GM21360 (cell line): ENCODE data around the gene TARDBP.
"Not testable (repeated sequence)": the region's sequence is repeated elsewhere in the genome, so short reads cannot be mapped to it uniquely, and the experiment has no call there.

Source experiments
- ATAC-seq: cut with Tn5 transposase; IDR thresholded peaks from one replicate; pipeline ENCODE4 v1.9.1; 2021; ENCODE audit warnings: mild to moderate bottlenecking, moderate library complexity; ENCODE audit not compliant: unreplicated experiment

The TARDBP gene

DNA sequence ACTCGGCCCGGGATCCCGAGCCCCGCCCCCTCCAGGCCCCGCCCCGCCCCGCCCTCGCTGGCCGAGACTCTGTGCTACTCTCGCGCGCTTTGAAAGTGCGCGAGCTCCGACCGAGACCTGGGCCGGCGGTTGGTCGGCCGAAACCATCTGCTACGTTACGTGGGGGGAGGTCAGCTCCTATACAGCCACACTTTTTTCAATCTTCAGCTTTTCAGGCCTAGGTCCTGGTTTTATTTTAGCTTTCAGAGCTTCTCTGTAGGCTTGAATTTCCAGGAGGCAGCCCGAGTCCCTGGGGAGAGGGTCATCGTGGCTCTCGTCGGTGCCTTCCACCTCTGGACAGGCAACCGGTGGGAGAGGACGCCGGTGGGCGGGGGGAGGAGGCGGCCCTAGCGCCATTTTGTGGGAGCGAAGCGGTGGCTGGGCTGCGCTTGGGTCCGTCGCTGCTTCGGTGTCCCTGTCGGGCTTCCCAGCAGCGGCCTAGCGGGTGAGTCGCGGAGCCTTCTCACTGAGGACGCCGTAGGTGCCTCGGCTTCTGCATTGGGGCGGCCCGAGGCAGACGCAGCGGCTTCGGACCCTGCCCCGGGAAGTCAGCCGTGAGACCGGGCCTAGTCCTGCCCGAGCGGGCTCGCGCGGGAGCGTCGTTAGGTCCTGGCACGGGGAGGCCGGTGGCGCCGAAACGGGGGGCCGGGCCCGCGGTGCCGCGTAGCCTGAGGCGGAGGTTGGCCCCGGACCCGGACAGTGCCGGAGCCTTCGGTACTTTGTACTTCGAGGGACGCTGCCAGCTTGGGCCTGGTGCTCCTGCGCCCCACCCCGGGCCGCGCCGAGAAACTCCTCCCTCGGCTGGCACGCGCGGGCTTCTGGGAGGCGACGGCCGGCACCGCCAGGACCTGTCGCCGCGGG, at the start of gene TARDBP:
Gene TARDBP (plus strand): TSS at position 395 of the 900 bp plus-strand sequence. CDS start 1,074 bp downstream, outside the sequence.
- ATAC-seq, result peak; percentile 84

DNA sequence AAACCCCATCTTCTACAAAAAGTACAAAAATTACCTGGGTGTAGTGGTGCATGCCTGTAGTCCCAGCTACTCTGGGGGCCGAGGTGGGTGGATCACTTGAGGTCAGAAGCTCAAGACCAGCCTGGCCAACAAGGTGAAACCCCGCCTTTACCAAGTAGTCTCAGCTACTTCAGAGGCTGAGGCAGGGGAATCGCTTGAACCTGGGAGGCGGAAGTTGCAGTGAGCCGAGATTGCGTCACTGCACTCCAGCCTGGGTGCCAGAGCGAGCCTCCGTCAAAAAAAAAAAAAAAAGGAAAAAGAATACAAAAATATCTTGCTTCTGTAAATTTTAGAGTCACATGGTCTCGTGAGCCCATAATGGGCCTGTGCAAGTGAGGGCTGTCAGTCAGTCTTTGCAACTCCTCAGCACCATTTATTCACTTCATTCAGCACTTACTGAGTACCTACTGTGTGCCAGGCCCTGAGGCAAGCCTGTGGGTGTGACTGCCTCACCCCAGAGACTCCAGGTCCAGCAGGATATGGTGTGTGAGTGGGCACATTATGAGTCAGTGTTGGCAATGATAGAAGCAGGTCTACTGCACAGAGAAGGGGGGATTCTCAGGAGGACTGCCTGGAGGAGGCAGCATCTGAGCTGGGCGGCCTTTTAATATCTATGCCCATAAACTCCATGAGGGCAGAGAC, 46.8 kb upstream of the TARDBP start:
- no peak for ATAC-seq

DNA sequence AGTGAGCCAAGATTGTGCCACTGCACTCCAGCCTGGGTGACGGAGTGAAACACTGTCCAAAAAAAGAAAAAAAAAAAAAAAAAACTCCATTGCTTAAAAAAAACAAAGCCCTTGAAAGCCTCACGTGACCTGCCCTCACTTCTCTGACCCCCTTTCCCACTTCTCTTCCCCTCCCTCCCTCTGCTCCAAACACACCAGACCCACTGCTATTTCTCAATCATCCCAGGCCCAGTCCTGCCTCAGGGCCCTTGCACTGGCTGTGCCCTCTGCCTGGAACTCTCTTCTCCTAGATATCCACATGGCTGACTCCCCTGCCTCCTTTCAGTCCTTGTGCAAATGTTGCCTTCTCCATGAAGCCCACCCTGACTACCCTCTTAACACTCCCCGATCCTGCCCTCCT, 45.4 kb upstream of the TARDBP start:
- ATAC-seq, result no peak

DNA sequence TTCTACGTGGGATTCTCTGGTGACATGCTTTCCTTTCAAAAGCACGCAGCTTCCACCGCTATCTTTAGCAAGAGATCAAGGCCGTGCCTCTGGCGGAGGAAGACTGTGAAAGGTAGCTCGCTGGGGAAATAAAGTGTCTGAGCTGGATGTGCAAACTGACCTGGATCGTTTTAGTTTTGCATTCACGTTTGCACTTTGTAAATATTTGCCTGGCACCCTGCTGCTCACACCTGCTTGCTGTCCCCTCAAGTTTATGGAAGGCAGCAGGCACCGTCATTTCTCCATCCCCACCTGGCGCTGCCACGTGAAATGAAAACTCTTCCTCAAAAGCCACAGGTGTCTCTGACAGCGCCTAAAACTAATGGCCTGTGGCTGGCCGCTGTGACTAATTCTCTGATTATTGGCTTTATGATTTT, 44.0 kb upstream of the TARDBP start:
- ATAC-seq, result no peak

DNA sequence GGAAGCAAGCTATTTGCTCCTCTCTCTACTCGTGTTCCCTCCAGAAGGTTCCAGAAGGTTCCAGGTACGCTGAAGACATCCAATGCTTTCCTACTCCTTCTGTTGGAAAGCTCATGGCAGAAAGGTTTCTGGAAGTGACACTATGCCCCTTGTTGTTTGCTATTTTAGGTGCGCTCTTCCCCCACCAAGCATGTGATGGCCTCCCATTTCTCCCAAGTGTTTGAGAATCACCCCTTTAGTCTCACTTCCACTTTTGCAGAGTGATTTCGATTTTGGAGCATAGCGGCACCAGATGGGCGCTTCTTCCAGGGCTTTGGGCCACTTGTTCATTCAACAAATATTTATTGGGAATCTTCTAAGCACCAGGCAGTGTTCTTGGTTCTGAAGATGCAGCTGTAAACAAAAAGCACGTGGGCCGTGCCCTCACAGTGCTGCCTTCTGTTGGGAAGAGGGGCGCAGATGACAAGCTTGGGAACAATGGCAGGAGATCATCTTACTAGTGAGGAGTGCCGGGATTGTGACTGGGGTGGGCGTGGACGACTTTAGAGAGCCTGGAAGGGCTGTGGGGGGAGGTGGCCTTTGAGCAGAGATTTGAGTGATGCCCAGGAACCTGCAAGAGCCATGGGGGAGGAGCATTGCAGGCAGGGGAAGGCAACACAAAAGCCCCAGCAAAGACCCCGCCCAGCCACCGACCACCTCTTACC, 43.0 kb upstream of the TARDBP start:
- no peak for ATAC-seq

DNA sequence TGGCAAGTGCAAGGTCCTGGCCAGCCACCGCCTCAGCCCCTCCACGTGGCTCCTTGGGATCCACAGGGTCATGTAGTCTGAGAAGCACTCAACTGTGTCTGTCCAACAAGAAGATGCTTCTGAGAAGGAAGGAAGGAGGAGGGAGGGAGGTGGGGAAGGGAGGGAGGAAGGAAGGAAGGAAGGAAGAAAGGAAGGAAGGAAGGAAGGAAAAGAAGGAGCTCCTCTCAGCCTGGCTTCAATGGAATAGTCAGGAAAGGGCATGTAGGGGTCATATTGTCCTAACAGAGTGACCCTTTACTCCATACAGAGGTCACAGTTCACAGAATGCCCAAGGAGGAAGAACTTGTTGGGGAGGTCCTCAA, 42.5 kb upstream of the TARDBP start:
- ATAC-seq, result no peak

DNA sequence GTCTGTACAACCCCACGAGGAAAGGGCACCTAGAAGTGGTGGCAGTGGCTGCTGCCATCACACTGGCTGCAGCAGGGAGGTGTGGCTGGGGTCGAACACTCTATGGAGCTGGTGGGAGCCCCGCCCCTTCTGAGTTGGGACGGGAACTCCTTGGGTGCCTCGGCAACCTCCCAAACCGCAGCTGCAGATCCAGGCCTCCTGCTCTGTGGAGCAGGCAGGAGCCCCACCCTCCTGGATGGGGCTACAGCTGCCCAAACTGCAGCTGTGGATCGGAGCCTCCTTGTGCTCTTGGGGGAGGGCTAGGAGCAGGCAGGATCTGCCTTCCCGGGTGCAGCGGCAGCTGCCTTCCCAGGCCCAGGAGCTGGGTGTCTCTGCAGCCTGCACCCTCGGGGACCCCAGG, 38.9 kb upstream of the TARDBP start:
- no peak for ATAC-seq

DNA sequence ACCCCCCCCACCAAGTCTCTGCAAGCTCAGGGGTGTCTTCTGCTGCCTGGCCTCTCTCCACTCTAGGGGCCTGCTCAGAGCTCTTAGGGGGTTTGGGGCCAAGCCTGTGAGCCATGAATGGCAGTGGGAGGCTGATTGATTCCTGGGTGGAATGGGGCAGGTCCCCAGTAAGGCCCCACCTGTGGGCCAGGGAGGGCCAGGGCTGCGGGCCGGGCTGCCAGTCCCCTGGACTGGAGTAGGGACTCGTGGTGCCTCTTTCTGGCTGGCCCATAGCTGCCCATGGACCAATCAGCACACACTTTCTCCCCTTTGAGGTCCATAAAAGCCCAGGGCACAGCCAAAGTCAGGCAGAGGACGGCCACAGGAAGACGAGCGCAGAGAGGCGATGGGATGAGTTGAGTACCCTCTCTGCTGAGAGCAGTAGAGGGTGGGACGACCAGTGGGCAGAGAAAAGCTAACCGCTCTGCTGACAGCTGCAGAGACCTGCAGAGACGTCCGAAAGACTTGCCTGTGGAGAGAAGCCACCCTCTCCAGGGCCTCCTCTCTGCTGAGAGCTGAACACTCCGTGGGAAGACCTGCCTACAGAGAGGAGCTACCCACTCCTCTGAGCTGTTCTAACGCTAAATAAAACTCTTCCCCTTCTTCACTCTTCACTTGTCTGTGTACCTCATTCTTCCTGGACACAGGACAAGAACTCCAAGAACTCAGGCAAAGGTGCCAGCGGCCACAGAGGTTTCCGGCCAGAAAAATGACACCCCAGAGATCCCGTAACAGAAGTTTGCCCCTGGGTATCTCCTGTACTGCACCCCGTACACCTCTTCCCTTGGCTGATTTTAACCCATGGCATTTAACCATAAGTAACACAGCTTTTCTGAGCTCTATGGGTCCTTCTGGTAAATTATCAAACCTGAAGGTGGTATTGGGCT, 38.2 kb upstream of the TARDBP start:
- no peak for ATAC-seq

DNA sequence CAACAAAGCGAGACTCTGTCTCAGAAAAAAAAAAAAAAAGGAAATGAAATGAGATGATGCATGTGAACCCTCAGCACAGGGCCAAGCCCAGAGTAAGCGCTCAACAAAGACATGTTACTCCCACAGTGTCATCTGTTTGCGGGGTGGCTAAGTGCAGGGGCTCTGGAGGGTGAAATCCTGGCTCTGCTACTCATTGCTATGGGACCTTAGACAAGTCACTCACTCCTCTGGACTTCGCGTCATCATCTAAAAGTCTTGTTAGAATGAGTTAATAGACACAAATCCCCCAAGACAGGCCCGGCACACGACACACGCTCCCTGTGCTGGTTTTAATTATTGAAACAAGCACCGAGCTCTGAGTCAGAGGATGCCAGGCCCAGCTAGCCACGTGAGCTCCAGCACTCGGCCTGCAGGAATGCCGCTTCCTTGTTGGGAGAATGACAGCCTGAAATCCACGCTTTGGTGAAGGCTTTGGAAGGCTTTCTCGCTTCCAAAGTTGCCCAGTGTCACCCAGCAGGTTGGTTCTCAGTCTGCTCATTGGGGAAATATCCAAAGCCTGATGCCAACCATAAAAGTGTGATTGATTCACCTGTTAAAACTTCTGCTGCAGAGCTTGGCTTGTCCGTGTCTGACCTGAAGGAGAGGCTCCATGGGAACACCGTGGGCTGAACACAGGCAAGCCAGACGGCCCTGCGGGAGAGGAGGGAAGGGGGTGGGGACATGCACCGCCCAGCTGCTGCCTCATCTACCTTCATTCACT, 36.7 kb upstream of the TARDBP start:
- no peak for ATAC-seq

DNA sequence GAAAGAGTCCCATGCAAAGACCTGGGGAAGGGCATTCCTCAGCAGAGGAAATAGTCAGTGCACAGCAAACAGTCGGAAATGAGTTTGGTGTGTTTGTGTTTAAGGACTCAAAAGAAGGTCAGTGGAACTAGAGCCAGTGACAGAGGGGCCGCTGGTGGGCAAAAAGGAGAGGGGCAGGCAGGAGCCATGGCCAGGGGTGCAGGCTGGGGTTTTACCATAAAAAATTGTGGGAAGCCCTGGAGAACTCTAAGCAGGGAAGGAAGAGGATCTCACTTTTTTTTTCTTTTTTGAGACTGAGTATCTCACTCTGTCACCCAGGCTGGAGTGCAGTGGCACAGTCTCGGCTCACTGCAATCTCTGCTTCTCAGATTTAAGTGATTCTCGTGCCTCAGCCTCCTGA, 33.7 kb upstream of the TARDBP start:
- no peak for ATAC-seq

DNA sequence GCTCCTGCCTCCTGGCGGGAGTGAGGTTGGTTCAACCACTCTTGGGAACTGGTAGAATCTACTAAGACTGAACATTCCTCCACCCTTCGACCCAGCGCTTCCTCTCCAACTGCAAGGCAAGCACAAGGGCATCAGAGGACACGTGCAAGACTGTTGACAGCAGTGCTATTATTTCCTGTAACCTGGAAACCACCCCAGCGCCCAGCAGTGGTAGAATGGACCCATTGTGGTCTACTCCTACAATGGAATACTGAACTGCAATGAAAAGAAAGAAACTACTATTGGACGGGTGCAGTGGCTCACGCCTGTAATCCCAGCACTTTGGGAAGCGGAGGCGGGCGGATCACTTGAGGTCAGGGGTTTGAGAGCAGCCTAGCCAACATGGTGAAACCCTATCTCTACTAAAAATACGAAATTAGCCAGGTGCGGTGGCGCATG, 33.0 kb upstream of the TARDBP start:
- ATAC-seq, result no peak

DNA sequence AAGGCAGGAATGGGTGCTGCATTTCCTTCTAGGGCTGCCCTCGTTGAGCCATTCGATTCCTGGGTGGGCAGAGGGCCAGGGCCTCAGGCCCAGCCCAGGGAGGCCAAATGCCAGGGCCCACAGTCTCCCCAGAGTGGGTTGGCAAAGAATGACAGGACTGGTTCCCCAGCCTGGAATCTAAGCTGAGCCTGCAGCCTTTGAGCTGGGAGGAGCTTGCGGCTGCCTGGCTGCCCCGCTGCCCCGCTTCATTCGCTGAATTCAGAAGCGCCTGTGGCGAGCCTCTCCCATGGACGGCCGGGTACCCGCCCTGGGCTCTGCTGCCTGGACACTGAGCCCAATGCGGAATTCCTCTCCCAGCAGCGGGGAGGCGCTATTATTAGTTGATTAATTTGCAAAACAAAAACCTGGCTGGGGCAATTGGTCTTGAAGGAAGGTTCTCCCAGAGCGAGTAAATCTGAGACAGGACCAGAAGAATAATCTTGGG, 32.3 kb upstream of the TARDBP start:
- no peak for ATAC-seq

DNA sequence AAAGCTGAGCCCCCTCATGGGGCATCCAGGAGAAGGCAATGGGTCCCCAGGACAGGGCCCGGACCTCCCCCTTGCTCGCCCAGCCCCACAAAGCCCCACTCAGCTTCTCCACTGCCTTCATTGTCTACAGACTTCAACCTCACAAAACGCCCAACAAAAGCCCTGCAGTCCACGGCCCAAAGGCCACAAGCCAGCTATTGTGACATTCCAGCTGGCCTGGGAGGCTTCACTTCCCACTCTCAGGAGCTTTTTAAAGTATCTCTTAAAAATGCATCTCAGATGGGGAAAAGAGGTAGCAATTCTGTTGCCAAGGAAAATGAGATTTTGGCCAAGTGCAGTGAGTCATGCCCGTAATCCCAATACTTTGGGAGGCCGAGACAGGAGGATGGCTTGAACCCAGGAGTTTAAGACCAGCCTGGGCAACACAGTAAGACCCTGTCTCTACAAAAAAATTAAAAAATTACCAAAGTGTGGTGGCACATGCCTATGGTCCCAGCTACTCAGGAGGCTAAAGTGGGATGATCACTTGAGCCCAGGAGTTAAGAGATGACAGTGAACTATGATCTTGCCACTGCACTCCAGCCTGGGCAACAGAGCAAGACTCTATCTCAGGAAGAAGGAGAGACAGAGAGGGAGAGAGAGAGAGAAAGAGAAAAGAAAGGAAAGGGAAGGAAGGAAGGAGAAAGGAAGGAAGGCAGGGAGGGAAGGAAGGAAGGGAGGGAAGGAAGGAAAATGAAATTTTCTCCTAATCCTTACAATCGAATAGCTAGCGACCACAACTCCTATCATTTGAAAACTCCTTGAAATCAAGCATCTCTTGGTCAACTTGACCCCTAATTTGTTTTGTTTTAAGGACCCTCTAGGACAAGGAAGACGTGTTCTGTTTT, 31.4 kb upstream of the TARDBP start:
- ATAC-seq, result no peak

DNA sequence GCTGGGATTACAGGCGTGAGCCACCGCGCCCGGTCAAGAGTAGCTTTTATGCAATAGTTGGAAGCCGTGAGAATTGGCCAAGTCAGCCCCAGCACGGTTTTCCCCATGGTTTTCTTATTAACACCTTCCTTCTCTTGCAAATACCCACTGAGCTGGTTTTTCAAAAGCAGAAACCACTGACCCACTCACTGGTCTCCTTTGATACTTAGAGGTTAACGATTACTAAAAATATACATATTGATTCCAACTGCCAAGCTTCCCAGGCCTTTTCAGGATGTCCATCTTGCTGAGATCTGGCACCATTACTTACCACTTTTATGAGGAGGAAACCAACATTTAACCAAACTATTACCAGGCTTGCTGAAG, 25.9 kb upstream of the TARDBP start:
- ATAC-seq, result peak; percentile 29

DNA sequence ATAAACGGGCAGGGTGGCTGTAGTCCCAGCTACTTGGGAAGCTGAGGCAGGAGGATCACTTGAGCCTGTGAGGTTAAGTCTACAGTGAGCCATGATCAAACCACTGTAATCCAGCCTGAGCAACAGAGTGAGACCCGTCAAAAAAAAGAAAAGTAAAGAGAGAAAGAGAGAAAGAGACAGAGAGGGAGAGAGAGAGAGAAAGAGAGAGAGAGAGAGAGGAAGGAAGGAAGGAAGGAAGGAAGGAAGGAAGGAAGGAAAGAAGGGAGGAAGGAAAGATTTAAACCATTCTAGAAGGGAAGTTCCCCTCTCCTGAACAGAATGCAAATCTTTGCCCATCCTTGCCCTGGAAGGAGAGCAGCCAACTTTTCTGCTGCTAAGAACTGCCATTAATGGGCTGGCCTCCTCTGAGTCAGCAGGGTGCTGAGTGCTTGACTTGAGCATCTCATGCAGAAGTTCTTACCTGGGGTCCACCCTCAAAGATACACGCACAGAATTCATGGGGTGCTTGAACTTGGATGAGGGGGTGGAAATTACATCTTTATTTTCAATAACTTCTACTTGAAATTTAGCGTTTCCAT, 24.5 kb upstream of the TARDBP start:
- no peak for ATAC-seq

DNA sequence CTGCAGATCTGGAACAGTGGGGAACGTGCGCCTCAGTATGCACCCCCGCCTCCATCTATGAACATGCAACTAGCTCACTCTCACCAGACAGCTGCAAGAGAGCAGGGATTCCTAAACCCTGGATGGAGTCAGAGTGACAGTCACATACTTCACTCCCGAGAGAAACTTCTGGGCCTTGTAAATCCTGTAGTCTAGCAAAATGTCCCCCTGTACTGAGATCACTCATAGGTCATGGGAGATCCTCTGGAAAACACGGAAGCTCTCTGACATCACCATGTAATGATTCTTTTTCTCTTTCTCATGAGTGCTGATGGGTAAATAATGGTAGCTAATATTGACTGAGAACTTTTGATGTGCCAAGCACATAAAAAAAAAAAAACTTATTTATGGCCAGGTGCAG, 23.4 kb upstream of the TARDBP start:
- no peak for ATAC-seq

DNA sequence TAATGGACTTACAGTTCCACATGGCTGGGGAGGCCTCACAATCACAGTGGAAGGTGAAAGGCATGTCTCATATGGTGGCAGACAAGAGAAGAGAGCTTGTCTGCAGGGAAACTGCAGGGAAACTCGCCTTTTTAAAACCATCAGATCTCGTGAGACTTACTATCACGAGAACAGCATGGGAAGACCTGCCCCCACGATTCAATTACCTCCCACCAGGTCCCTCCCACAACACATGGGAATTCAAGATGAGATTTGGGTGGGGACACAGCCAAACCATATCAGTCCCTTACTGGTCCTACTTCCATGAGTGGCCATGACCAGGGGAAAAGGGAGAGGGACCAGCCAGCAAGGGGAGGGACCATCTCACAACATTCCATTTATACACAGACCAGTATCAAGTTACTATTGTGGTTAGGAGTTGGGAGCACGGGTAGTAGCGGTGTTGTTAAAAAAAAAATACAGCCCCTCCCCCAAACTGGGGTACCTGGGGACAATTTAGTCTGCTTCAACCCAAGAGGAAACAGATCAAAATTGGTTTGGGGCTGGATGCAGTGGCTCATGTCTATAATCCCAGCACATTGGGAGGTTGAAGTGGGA, 22.4 kb upstream of the TARDBP start:
- ATAC-seq, result not testable (repeated sequence)

DNA sequence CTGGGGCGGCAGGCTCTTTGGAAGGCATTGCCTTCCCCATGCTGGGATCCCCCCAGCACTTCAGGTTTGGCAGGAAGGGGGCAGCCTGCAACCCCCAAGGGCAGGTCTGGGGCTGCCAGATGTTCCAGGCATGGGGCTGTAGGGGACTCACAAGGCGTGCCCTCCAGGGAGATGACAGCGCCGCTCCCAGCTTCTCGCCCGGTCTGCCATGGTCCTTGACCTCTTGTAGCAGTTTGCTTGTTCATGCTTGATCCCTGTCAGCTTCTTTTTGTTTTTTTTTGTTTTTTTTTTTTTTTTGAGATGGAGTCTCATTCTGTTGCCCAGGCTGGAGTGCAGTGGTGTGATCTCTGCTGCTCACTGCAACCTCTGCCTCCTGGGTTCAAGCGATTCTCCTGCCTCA, 21.6 kb upstream of the TARDBP start:
- no peak for ATAC-seq
